ENCODE measurements around the gene BAHCC1.
"Not testable (repeated sequence)": the region's sequence is repeated elsewhere in the genome, so short reads cannot be mapped to it uniquely, and the experiment has no call there.

Gene BAHCC1

DNA sequence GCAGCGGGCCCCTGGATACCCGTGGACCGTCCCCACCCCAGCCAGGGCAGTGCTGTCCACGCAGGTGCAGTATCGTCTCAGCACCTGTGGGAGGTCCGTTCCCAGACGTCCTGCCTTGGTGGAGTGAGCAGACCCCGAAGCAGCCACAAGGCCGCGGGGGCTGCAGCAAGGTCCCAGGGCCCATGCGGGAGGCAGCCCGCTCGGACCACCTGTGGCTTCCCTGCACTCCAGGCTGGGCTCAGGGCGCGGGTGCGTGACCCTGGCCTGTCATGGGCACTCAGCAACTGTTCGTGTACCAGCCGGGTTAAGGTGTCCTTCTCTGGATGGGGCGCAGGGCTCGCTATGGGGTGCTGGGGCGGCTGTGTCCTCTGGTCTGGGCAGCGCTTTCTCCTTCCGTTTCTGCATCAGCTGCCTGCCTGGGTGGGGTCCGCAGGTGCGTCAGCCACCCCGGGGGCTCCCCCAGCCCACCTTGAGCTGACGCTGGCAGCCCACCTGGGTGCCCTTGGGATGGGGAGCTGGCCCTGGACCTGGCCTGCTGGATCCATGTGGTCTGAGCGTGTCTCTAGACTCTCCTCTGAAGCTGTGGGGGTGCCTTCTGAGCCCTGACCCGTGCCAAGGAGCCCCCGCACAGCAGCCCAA, 18.4 kb downstream of the BAHCC1 start:
- DNase-seq (ENCODE audit: low spot score): no peak

DNA sequence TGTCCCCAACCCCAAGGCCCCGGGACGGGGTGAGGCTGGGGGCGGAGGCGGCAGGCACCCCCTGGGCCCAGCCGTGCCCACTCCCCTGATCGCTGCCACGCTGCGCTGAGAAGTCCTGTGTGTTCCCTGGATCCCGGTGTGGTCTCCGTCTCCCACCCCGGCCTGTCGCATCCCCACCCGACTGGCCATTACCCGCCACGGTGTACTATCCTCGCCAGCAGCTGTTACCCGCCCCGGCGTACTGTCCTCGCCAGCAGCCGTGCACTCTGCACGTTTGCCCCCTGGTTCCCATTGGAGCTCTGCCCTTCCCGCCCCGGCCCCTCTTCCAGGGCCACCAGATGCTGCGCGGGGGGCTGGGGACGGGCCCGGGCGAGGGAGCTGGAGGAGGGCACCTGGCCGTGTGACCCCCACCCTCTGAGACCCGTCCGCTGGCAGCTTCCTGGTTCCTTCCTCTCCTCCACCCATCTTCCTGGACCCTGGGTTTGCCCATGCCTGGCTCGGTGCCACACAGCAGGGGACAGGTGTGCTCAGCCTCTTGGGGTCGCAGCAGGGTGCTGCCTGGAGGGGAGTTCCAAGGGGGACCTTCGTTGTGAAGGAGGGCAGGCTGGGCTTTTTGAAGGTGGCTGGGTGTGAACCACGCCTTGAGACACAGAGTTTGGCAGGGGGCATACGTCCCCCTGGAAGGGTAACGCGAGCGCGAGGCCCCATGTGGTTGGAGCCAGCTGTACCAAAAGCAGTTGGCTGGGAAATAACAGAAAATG, 19.7 kb downstream of the BAHCC1 start:
- no peak for DNase-seq (ENCODE audit: low spot score)

DNA sequence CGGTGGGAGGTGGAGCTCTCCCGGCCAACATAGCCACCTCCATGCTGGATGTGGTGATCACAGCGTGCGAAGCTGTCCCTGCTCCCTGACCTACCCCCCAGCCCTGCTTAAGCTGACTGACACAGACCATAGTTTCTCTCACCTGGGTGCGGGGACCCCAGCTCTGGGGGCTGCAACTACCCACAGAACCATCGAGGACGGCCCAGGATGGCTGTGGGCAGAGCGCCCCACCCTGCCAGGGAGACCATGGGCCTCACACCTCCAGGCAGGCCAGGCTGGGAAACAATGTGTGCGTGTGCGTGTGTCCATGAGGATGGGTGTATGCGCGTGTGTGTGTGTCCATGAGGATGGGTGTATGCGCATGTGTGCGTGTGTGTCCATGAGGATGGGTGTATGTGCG, 20.4 kb downstream of the BAHCC1 start:
- DNase-seq (ENCODE audit: low spot score): no peak

DNA sequence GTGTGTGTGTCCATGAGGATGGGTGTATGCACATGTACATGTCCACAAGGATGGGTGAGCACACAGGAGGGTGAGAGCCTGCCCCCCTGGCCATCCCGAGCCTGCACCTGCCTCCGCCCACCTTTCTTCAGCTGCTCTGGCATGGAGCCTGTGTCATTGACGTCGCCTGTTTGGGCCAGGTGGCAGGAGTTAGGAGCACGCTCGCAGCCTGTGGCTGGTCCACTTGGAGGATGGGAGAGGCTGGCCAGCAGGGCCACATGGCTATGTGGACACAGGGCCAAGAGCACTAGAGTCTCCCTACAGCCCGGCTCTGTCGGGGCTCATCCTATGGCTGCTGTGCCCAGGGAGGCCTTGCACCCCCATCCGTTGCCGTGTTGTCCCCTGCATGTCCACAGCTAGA, 21.4 kb downstream of the BAHCC1 start:
- DNase-seq (ENCODE audit: low spot score): no peak

DNA sequence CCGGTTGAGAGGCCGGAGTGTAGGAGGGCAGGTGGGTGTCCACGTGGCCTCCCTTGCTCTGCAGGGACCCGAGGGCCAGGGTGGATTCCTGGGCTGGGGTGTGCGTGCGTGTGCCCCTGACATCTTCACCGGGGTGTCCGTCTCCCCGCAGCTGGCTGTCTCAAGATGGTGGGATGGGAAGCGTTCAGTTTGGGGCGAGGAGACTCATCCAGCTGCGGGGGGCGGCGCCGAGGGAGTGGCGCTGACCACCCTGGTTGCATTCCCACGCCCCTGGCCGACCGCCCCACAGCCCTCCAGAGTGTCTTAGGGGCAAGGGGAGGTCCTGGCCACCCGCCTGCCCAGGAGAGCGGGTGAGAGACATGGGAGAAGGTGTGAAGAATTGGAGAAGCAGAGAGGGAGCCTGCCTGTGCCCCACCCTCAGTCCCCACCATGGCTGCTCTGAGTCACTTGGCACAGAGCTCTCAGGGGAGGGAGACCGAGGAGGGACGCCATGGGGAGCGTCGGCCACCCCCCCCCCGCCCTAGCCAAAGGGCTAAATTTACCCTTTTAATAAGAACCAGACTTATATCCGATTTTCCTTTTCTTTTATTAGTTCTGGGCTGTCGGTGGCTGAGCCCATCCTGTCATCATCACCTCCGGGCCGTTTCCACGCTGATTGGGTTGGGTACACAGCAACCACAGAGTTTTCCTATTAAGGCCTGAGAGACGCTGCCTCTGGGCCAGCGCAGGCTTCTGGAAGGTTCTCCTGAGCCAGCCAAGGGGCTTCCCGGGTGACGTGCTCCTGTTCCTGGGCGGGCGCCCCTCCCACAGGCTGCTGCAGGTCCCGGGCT, 22.0 kb downstream of the BAHCC1 start:
- no peak for DNase-seq (ENCODE audit: low spot score)

DNA sequence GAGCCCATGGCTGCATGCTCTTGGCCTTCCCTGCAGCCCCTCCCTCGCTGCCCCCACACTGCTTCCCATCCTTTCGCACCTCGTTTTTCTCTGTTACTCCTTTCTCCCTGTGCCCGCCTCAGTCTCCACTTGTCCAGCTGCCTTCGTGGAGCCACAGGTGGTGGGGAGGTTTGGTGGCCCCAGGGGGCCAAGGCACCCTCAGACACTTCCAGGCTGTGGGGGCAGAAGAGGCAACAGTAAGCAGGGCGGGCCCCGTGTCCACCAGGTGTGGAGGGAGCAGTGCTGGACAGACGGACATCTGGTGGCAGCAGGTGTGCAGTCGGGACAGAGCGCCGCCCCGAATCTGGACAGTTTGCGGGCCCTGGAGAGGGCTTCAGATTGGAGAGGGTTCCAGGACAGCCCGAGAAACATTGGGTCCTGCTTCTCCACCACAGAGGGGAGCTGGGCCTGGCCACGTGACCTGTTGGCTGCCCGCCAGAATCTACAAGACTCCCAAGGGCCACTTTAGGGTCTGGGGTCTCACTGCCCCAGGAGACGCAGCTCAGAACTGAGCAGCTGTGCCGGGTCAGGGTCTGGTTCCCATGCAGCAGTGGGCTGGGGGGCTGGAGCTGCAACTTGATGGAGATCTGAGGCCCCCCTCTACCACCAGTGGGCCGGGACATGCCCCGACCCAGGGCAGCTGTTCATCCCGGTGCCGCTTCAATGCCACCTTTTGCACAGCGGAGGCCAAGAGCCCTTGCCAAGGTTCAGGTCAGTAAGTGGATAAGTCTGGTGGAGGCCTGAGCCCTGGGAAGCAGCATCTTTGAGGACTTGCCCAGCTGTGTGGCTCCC, 22.8 kb downstream of the BAHCC1 start:
- DNase-seq (ENCODE audit: low spot score): no peak

DNA sequence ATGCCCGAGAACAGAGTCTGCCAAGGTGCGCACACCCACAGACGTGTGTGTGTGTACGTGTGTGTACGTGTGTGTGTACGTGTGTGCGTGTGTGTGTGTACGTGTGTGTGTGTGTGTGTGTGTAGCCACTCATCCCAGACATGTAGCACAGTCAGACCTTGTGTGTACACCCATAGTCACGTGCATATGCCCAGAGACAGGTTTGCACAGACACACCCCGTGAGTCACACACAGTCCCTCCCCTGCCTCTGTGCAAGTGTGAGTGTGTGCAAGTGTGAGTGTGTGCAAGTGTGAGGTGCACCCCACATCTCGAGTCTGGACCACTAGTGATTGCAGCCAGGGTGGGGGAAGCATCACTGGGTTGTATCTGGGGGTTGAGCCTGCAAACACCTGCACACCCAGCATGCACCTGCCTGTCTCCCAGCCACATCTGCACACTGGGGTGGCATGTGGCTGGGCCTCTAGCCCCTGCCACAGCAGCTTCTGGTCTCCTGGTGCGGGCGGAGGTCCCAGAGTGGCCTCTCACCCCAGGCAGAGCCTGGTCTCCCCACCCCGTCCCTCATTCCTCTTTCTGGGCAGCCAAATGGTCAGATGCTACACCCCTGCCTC, 23.6 kb downstream of the BAHCC1 start:
- no peak for DNase-seq (ENCODE audit: low spot score)

DNA sequence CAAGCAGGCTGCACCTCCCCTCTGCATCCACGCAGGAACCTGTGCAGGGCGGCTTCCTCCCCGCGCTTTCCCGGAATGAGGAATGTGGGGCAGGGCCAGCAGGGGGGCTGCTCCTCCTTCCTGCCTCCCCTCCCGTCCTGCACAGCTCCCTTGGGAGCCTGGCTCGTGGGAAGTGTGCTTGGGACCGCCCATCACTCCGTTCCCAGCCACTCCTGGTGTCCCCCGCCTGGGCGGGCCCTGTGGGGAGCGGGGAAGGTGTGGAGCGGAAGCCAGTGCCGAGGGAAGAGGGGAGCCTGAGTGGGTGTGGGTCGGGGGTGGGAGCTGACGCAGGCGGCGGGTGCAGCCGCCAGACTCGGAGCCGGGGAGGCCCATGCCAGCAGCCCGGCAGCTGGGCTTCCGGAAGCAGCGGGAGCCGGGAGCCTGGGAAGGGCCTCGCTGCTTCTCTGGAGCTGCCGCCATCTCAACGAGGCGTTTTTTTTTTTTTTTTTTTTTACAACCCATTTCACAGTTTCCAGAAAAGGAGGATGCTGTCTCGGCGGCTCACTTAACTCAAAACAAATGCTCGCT, 24.1 kb downstream of the BAHCC1 start:
- DNase-seq (ENCODE audit: low spot score): peak; percentile 94

DNA sequence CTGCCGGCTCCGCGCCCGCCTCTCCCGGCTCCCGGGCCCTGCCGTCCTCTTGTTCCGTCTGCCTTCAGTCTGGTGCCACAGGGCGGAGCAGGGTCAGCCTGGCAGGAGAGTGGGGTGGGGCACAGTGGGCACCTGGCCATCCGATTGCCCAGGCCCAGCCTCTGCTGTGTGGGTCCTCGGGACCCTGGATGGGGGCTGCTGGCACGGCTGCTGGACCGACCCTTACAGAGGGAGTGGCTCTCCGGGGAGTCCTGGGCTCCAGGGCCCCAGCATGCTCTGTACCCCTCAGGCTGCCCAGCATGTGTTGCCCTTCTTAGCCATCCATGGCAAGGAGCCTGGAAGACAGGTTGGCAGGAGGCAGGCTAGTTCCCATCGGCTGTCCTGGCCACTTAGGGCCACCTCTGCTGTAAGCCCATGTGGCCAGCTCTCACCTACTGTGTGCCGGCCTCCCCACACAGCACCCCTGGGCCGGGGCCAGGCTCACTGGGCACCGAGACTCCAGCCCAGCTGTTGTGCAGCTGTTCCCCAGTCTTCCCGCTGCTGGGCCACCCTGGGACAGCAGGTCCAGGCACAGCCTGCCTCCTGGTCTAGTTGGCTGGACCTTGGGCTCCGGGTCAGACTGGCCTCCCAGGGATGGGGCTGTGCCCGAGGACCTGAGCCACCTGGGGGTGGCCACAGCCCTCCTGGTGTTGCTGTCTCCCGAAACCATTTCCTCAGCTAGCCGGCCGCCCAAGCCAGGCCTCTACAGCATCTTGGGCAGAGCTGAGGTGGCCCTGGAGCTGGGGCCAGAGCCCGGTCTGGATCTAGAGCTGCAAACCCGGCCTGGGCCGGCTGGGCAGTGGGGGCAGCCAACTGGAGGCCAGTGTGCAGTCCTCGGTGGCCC, 24.9 kb downstream of the BAHCC1 start:
- DNase-seq (ENCODE audit: low spot score): no peak

DNA sequence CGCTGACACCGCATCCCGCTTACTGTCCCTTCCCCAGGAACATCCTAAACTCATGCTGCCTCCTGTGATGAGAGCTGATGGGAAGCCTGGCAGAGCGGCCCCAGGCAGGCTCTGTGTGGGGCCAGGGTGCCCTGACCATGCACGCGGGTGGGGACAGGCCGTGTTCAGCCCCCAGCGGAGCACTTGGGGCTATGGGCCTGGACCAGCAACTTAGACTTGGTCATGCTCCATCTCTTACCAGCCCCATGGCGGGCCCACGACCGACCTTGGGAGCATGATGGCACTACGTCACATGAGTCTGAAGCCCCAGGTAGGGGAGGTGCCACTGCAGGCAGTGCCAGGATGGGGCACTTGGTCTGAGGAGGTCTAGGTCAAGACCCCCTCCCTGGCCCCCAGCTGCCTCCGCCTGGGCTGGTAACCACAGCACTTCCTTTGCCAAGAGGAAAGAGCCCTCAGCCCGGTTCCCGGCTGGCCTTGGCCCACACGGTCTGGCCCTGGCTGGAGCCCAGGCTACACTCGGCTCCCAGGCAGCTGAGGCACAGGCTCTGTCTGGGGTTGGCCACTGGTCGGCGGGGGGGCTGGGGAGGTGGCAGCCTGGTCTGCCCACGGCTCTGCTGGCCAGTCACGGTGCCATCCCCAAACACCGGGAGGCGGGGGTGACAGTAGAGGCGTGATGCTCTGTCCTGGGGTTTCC, 25.7 kb downstream of the BAHCC1 start:
- DNase-seq (ENCODE audit: low spot score): no peak

DNA sequence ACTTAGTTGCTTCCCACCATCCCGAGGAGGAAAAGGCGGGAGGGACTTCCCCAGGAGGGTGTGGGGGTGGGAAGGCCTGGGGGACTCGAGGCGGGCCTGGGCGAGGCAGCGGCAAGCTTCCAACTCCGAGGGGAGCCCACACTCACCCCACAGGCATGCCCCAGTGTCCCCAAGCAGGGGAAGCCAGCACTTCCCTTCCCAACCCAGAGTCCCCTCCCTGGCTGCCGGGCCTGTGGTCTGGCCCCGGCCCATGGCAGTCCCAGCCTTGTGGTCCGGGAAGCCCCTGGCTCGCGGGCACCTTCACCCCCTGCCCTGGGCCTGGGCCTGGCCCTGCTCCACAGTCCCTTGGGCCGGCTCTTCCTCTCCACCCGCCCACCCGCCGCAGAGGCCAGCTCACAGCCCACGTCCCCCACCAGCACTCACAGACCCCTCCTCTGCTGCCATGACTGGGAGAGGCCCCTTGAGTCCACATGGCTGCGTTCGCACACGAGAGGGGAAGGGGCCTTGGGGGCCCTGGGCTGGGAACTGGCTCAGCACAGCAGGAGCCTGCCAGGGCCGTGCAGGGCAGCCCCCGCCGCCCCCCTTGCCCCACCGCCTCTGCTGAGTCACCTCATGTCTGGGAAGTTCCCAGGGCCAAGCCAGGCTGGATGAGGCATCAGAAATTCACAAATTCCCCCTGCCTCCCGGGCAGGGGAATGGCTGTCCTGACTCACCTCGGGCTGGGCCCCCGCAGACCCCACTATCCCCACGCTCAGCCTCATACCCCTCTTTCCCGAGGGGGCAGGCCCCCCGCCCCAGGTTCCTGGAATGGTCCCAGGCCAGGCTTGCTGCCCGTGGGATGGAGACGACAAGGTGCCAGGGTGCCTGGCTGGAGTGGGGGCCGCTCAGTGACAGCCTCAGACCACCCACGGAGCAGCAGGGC, 27.8 kb downstream of the BAHCC1 start:
- DNase-seq (ENCODE audit: low spot score): peak; percentile 69

DNA sequence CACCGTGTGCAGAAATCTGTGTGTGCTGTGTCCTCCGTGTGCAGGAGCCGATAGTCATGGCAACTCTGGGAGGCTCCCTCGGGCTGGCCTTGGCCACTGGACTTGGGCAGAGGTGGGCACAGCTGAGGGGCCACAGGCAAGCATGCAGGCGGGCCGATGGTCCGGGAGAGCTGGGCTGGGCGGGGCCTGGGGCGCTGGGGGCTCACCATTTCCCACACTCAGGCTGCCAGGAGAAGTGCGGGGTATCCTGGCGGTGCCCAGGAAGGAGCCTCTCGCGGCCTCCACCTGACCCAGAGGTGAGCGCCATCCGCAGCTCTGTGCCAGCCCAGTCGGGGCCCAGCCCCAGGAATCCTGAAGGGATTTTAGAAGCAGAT, 28.4 kb downstream of the BAHCC1 start:
- no peak for DNase-seq (ENCODE audit: low spot score)

DNA sequence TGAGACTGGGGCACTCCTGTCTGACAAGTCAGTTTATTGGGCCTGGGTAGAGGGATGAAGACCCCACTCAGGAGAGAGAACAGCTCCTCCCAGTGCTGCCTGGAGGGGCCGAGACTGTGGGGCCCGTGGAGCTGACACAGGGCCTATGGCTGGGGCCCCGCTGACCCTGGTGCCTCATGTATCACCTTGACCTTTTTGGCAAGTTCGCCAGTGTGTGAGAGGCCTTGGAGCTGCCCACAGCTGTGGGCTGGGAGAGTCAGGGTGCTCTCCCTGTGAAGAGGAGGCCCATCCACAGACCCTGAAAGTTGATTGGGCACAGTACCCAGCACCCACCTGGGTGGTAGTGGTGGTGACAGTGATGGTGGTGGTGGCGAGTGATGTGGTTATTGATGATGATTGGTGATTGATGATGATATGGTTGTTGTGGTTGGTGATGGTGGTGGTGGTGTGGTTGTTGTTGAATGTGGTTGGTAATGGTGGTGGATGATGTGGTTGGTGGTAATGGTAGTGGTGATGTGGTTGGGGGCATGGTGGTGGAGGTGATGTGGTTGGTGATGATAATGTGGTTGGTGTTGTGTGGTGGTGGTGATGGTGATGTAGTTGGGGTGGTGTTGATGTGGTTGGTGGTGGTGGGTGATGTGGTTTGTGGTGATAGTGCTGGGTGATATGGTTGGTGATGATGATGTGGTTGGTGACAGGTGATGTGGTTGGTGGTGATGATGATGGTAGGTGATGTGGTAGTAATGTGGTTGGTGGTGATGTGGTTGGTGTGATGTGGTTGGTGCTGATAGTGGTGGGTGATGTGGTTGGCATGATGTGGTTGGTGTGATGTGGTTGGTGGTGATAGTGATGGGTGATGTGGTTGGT, 29.1 kb downstream of the BAHCC1 start:
- no peak for DNase-seq (ENCODE audit: low spot score)

DNA sequence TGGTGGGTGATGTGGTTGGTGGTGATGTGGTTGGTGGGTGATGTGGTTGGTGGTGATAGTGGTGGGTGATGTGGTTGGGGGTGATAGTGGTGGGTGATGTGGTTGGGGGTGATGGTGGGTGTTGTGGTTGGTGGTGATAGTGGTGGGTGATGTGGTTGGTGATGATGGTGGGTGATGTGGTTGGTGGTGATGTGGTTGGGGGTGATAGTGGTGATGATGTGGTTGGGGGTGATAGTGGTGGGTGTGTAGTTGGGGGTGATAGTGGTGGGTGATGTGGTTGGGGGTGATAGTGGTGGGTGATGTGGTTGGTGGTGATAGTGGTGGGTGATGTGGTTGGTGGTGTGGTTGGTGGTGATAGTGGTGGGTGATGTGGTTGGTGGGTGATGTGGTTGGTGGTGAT, 29.8 kb downstream of the BAHCC1 start:
- DNase-seq (ENCODE audit: low spot score): not testable (repeated sequence)

DNA sequence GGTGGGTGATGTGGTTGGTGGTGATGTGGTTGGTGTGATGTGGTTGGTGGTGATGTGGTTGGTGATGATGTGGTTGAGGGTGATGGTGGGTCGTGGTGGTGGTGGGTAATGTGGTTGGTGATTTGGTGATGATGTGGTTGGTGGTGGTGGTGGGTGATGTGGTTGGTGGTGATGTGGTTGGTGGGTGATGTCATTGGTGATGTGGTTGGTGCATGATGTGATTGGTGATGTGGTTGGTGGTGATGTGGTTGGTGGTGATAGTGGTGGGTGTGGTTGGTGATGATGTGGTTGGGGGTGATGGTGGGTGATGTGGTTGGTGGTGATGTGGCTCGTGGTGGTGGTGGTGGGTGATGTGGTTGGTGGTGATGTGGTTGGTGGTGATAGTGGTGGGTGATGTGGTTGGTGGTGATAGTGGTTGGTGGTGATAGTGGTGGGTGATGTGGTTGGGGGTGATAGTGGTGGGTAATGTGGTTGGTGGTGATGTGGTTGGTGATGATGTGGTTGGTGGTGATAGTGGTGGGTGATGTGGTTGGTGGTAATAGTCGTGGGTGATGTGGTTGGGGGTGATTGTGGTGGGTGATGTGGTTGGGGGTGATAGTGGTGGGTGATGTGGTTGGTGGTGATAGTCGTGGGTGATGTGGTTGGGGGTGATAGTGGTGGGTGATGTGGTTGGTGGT, 30.6 kb downstream of the BAHCC1 start:
- DNase-seq (ENCODE audit: low spot score): not testable (repeated sequence)

DNA sequence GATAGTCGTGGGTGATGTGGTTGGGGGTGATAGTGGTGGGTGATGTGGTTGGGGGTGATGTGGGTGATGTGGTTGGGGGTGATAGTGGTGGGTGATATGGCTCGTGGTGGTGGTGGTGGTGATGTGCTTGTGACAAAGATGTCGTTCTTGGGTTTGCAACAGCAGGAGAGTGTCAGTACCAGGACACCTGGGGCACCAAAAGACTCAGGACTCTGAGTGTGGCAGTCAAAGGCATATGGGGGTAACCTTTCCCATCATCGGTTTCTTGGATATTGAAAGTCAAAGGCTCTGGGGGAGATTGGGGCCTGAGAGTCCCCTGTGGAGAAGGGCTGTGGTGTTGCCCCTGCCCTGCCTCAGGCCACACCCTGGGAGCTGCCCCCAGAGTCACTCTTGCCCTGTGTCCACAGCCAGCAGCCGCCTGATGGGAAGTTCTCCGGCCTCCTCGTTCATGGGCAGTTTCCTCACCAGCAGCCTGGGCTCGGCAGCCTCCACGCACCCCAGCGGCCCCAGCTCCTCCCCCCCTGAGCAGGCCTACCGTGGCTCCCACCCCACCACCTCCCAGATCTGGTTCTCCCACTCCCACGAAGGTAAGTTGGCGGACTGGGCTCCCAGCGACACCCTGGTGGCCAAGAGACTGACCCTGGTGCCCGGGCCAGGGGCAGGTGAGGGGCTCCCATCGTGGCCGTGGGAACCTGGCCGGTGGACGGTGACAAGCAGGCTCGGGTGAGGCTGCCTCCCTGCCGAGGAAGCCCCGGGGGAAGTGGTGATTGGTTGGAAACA, 31.3 kb downstream of the BAHCC1 start:
- DNase-seq (ENCODE audit: low spot score): no peak

Data from SK-N-DZ (cell line).